T-helper 9 cell (primary cell): ENCODE results near the gene MYMX.

Experiments used
- DNase-seq: peaks from one replicate; pipeline ENCODE4 v3.0.0-alpha.2; 2020

Gene MYMX

DNA sequence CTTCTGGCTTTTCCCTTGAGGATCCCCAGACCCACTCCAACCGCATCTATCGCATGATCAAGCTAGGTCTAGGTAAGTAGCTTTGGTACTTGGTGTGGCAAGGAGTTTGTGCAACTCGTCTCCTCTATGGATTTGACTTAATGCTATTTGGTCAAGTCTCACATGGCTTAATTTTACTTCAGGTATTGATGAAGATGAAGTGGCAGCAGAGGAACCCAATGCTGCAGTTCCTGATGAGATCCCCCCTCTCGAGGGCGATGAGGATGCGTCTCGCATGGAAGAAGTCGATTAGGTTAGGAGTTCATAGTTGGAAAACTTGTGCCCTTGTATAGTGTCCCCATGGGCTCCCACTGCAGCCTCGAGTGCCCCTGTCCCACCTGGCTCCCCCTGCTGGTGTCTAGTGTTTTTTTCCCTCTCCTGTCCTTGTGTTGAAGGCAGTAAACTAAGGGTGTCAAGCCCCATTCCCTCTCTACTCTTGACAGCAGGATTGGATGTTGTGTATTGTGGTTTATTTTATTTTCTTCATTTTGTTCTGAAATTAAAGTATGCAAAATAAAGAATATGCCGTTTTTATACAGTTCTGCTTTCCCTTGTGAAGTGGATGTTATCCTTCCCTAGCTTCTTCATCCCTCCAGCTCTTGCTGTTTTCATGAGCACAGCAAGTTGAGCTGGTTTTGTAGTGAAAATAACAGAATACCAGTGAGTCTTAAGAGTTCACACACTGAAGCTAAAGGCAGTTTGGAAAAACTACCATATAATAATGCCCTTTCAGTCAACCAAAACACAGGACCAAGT, 36.8 kb downstream of the MYMX start:
- peak; percentile 61 for DNase-seq

GRCh38 chr6:44254191-44255104, 37.7 kb downstream of the MYMX start:
- DNase-seq = no peak

GRCh38 chr6:44255105-44255808, 38.5 kb downstream of the MYMX start:
- DNase-seq = no peak

DNA sequence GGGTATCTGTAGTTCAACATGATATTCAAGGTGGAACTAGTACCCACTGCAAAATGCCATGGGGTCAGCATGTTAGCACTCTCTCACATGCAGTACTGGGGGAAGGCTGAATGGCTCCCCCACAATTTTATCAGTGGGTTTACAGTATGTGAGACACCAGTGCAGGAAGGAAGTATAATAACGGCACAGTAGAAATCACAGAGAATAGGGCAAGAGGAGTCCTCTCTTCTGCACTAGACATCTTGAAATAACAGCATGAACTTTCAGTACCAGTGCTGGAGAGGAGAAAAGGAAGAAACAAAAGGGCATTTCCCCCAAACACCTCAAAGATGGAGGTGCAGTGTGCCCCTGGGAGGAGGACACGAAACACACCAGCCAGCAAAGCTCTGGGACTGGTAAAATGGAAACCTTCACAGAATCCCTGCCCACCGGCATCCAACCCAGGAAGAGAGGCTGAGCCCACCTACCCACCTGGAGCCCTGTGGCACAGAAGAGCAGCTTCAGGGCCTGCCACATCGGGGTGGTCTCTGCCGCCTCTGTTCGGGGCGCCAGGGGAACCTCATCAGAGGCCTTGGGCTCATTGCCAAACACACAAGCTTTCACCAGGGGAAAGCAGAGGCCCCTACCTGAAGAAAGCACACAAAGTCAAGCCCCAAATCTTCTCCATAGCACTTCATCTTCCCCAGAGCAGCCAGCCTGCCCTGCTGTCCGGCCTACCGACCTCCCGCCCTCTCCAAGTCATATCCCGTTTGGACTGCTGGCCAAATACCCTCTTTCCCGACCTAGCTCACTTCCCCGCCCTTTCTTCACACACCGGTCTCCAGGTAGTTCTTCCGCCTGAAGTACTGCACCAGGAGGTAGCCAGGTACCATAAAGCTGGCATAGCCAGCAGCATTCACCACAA, 39.4 kb downstream of the MYMX start:
- DNase-seq = no peak

GRCh38 chr6:44256775-44257024, 40.0 kb downstream of the MYMX start:
- DNase-seq = no peak

DNA sequence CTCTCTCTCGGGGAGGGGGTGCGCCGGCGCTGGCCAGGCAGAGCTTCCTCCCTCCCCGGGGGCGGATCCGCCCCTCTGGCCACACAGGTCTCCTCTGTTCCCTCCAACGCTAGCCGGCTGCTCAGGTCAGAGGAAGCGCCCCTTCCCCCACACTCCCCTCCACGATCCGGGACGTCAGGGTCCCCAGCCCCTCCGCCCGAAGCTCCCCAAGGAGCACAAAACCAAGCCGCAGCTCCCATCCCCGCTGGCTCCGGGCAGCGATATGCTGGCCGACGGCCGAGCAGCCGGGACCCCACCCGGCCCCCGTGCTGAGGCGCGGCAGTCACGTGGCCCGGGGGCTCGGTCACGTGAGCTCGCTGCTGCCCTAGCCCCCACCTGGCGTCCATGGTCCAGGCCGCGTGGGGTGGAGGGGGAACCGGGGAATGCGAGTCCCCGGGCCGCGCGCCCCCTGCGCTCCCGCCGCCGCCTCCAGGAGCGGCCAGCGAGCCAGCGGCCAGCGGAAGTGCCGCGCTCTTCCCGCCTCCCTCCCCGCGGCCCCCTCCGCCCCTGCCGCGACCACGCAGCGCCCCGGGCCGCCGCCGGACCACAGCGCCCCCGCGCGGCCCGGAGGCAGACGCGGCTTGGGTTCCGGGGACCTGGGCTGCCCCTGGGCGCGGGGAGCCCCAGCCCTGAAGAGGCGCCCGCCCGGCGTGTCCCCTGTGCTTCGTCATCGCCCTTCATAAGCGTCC, 40.5 kb downstream of the MYMX start, which contains the start of gene SLC35B2:
TSS of gene SLC35B2 (minus strand) at position 504 of the 728 bp plus-strand sequence. CDS start at position 386, 118 bp downstream.
- DNase-seq = peak; percentile 57

DNA sequence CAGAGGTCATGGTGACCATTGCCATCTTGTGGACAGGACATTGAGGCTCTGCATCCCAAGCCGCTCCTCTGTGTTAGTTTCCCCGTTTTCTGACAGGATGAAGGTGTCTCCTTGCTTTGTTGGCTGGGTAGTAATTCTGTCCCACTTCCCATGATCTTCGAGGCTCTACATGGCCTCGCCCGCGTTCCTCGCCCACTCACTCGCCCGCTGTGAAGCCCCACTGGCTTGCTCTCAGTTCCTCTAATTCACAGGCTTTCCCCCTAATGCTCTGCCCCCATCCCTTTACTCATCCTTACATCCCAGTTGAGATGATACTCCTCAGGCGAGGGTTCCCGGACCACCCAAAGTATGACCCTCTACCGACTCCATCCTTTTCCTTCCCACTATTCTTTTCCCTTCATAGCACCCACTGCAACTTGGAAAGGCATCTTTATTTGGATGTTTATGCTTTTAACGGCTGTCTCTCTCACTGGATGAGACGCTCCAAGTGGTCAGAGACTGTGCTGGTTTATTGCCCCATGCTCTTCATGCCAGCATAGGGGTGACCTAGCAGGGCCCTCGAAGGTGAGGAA, 41.1 kb downstream of the MYMX start:
- no peak for DNase-seq

DNA sequence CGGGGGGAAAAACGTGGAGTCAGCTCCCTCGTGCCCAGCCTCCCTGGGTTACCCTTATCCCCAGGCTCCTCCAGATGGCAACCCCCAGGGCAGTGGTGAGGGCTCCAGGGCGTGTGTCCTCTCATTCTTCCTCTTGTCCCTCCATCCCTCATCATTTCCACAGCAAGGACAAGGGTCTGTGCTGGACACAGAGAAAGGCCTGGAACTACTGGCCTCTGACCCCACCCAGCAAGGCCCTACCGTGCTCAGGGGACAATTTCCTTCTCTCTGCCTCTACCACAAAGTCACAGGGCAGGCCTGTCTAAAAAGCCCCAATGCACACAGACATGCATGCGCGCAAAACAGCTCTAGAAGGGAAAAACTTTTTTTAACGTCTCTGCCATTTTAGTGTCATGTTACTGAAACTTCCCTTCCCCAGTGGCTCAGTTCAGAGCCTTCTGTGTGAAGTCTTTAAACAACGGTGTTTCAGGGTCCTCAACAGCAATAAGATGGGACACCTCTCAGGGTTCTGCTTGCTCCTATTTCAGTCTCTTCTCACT, 41.7 kb downstream of the MYMX start:
- DNase-seq = no peak

DNA sequence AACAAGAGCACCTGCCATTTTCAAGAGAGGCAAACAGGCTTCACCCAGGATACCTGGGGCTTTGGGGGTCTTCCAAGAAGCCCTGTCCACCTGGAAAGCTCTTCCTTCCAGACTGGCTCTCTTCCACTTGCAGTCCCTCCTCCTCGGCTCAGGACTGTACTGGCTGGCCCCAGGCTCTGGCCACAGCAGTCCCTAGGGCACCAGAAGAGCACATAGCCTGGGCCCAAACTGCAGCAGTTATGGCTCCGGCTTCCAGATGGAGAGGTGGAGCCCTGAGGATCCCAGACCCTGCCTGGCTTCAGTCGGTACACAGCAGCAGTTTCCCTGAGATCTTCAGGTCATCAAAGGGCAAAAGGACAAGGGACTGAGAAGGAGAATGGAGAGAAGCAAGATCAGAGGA, 42.2 kb downstream of the MYMX start:
- DNase-seq = no peak

DNA sequence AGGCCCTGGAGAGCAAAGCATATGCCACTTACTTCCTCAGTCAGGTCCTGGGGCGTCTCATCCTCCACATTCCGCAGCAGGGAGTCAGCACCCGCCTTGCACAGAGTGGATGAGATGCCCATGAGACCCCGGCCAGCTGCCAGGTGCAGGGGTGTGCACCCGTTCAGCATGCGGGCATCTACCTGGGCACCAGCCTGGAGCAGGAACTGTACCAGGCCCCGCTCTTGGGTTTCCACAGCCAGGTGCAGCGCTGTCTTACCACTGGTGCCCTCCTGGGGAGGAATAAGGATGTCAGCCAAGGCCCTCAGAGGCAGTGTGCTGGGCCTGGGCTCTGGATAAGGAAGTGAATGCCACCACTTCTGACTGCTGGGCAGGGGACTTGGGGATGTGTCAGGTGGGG, 43.3 kb downstream of the MYMX start:
- DNase-seq = no peak

DNA sequence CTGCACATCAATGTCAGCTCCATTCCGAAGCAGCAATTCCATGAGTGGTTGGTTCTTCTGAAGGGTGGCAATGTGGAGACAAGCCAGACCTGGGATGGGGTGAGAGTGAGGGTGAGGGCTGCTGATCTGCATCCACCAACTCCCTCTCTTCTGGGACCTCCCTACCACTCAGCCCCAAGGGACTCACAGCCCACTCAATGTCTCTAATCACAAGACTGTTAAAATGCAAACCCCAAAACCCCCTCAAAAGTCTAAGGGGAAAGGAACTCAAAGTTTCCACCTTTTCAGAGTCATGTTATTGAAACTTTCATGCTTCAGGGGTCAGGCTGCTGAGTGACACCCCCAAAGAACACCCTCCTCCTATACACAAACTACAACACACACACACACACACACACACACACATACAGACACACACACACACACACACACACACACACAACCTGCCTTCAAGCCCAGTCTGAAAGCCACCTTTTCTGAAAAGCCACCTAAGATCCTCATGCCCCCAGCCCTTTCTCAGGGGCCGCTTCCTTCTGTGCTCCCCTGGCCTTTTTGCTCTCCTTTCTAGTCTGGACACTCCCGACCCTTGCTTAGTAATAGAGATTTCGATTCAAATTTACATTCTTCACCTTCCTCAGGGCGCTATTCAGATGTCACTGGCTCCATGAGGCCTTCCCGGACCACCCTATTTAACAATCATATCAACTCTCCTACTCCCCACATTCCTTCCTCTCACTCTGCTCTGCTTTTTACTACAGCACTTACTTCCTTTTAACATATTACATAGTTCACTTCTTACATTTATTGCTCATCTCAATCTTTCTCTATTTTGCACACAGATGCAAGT, 43.9 kb downstream of the MYMX start:
- no peak for DNase-seq

GRCh38 chr6:44261581-44261980, 44.9 kb downstream of the MYMX start:
- no peak for DNase-seq

GRCh38 chr6:44262467-44263353, 46.0 kb downstream of the MYMX start:
- DNase-seq = no peak

DNA sequence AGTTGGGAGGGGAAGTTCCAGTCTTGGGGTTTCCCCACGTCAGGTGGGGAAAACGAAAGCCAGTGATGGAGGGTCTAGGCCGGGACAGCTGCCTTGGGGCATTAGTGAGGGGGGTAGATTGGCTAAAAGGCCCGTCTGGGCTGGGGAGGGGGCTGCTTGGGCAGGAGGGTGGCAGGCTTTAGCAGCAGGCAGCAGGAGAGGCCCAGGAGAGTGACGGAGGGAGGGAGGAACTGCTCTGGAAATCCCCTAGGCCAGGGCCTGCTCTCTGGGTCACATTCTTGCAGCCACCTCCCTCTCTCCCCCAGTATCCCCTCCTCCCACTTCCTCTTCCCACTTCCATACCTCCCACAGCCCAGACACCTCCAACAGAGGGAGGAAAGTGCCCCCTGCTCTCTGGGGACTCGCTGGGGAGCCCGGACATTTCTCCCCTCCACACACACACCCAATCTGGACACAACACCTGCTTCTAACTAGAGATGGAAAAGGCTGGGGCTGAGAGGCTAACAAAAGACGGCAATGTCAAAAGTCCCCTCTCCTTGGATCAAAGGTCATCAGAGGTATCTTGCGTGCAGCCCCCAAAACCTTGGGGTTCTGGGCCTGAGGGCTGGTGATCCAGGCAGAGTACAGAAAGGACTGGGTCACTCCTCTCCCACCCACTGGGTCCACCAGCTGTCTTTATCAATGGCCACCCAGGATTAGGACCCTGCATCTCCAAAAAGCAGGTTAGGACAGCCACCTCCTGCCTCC, 46.8 kb downstream of the MYMX start:
- peak; percentile 32 for DNase-seq

GRCh38 chr6:44264154-44265006, 47.7 kb downstream of the MYMX start:
- DNase-seq = peak; percentile 34

DNA sequence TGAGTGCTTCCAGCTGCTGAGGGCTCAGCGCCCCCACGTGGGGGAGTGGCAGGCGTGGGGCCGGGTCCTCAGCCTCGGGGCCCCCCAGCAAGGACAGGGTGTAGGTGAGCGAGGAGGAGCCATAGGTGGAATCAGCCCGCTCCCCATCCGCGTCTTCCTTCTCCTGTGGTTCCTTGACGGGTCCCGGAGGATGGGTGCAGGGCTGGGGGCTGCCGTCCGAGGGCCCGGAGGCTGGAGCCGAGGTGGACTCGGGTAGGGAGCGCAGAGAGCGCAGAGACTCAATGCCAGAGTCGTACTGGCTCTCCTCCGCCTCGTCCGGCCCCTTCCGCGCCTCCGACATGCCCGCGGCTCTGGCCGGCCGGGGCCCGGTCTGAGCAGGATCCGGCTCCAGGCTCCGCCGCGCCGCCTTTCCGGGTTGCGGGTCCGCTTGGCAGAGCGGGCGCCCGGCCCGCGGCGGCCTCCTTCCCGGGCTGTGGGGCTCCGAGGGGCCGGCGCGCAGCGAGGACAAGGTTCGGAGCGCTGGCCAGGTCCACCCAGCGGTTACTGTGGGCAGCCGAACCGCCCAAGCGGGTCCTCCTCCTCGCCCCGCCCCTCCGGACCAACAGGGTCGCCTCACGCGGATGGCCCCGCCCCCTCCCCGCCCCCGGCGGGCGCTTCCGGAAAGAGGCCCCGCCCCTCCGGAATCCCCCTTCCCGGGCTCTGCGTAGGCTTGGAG, 48.4 kb downstream of the MYMX start, which contains the start of gene NFKBIE:
TSS of gene NFKBIE (minus strand) at position 545 of the 715 bp plus-strand sequence. CDS start at position 340, 205 bp downstream.
- peak; percentile 96 for DNase-seq
